ELF-1 (cell line): ENCODE results near the gene NR2F6.
A peak's percentile ranks its signal among the peaks of the same experiment; 100 is the strongest.

Source experiments
- DNase-seq: peaks from one replicate; pipeline ENCODE4 v3.0.0-alpha.2; 2016; ENCODE audit warnings: low read depth, low spot score

Gene NR2F6

GRCh38 chr19:17263712-17264640, 18.3 kb upstream of the NR2F6 start:
- DNase-seq, result no peak

DNA sequence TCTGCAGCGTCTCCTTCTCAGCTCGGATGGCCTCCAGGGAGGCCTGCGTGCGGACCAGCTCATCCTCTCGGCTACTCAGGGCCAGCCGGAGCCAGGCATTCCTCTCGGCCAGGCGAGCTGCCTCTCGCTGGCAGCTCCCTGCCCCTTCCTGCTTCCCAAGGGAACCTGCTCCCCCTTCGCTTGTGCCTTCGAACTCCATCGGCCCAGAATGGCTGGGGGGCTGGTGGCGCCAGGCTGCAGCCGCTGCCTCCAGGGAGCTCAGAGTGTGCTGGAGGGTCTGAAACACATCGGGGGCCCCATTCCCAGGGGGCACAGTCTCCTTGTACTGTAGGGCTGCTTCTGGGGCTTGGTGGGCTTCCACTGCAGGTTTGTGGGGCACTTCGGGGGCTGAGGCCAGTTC, 16.8 kb upstream of the NR2F6 start:
- DNase-seq, result no peak

- peak; percentile 97 for DNase-seq
These were observed 15.2 kb upstream of the NR2F6 start for GRCh38 chr19:17260842-17261325.

GRCh38 chr19:17259934-17260333, 14.2 kb upstream of the NR2F6 start:
- no peak for DNase-seq

DNA sequence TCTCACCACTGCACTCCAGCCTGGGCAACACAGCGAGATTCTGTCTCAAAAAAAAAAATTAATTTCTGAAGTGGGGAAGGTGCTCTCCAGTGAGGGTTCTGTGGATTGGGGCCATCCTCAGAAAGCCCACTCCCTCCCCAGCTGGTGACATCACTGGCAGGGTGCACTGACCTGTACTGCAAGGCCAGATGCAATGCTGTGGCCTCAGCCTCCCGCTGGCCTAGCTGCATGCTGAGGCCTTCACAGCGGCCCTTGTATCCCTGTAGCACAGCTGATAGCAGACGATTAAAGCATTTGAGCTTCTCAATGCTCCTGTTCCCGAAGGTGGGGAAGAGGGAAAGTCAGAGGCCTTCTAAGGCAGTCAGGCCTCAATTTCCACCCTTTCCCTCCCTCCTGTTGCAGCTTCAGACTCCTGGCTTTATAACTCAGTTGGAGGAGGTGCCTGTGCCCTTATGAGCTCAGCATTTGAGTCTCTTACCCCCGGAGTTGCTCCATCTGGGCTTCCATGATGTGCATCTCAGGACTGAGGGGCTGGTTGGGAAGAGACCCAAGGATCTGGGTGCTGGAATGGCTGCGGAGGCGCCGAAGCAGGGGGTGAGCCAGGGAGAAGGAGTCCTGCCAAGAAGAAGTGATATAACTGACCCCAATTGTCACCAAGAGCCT, 13.5 kb upstream of the NR2F6 start:
- no peak for DNase-seq

DNA sequence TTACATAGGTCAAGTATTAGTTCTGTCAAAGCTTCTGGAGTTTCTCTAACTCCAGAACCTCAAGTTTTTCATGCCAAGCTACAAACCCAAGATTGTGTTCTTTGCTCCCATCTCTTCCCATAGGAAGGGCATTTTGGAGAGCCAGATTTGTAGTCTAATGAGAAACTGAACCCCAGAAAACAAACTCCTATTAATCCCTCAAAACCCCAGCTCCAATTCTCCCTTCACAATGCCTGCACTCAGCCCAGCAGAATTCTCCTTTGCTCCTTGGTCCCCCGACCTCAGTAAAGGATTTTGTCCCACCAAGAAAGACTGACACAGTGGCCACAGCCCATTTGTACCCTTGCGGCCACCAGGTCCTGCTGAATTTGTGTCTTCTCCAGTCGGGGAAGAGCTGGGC, 10.4 kb upstream of the NR2F6 start:
- no peak for DNase-seq

DNA sequence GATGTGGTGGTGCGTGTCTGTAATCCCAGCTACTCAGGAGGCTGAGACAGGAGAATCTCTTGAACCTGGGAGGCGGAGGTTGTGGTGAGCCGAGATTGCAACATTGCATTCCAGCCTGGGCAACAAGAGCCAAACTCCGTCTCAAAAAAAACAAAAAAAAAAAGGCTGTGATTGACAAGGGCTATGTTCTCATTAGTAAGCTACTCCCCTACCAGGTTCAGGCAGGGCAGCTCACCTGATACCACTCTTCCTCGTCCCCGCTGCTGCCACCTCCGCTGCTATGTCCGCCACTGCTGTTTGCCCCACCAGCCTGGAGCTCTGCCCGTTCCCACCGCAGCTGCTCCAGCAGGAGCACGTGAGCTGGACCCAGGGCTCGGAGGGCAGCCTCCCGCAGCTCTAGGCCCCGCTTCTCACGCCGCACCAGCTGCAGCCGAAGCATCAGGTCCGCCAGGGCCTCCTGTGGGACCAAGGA, 9.5 kb upstream of the NR2F6 start:
- peak; percentile 39 for DNase-seq

DNA sequence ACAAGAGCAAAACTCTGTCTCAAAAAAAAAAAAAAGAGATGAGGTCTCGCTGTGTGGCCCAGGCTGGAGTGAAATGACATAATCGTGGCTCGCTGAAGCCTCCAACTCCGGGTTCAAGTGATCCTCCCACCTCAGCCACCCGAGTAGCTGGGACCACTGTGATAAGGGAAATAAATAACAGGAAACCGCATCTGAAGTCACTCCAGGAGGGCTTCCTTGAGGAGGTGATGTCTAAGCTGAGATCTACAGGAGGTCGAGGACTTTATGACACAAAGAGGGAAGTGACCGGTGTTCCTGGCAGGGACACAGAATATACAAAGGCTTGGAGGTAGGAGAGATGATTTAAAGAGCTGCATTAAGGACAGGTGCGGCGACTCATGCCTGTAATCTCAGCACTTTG, 8.9 kb upstream of the NR2F6 start:
- DNase-seq, result no peak

- DNase-seq, result no peak
These were observed 4.3 kb upstream of the NR2F6 start for GRCh38 chr19:17249887-17250548.

DNA sequence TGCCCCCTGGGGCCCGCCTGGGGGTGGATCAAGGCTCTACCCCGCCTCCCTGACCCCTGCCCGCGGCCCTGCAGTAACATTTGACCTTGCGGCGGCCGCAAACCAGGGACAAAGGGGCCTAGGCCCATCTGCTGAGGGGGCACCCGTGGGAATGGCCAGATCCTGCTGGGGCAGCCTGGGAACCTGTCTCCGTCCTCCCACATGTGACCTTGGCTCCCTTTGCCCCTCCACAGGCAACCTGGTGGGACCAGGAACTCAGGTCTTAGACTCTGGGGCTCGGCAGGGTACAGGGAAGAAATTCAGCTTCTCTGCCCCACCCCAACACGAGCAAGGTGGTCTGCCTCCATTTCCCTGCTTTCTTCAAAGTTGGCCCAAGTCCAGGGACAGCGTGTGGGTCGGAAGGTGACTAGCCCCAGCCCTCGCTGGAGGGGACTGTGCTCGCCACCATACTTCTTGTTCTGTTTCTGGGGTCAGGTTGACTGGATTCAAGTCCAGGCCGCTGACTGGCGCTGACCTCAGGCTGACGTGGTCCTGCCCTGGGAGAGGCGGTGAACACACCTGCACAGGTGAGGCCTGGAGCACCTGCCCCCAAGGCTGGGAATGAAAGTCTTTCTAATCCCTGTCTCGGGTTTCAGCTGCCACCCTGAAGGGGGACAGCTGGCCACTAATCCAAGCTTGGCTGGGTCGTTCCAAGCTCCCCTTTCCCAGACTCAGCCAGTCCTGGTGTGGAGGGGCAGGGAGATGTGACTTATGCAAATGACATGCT, 2.5 kb upstream of the NR2F6 start:
- peak; percentile 81 for DNase-seq

GRCh38 chr19:17246681-17247425, 1.1 kb upstream of the NR2F6 start:
- peak; percentile 88 for DNase-seq

DNA sequence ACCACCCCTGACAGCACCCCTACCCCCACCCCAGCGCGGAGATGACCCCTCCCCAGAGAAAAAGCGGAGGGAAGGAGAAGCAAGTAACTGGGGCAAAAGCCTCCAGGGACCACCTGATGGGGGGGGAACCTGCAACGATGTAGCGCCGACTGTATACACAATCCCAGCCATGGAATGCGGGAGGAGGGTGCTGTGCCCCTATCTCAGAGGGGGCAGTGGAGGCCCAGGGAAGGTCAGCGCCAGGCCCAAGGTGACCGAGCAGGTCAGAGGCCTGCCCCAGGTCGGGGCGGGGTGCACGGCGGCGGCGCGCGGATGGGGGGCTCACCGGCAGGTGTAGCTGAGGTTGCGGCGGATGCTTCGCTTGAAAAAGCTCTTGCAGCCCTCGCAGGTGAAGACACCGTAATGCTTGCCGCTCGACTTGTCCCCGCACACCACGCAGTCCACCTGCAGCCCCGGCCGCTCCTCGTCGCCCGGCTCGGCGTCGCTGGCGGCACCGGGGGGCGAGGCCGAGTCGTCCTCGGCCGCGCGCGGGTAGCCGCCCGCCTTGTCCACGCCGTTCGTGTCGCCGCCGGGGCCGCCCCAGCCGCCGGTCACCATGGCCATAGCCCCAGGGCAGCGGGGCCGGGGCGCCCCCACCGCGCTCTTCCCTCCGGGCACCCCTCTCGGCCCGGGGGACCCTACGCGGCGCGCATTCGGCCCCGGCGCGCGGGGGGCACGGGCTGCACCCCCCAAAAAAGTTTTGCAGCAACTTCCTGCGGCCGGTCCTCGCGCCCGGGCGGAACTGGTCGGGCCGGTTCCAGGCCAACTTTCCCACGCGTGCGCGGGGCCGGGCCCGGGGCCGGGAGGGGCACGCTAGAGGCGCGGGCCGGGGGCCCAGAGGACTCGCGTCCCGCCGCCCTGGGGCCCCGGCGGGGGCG, 843 bp downstream of the NR2F6 start:
- no peak for DNase-seq

DNA sequence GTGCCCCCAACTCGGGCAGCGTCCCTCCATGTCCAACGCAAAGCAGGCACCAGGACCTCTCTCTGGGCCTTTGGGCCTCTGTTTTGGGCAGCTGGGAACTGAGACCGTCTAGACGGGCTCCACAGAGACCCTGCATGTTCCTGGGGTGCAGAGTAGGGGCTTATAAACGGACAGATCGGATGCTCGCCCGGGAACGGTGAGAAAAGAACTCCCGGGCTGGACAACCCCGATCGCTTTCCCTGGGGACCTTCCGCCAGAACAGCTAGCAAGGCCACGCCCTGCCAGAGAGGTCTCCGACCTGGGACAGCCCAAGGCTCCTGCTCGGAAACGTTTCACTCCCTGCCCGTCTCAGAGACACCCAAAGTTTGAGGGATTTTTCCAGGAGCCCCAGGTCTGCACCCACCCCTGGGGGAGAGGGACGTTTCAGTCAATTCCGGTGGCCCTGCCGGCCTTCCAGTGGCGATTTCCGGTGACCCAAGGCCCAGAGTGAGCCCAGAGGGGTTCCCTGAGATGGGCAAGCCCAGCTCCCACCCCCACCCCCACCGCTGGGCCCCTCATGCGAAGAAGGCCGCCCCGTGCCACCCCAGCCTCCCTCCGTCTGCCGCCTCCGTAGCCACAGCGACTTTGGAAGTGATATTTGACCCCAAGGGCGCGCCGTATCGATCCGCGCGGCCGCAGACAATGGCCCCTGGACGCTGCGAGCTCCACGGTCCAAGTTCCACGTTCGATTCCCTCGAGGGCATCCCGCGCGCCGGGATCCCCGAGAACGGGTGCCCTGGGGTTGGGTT, 1.7 kb downstream of the NR2F6 start:
- DNase-seq, result peak; percentile 67

DNA sequence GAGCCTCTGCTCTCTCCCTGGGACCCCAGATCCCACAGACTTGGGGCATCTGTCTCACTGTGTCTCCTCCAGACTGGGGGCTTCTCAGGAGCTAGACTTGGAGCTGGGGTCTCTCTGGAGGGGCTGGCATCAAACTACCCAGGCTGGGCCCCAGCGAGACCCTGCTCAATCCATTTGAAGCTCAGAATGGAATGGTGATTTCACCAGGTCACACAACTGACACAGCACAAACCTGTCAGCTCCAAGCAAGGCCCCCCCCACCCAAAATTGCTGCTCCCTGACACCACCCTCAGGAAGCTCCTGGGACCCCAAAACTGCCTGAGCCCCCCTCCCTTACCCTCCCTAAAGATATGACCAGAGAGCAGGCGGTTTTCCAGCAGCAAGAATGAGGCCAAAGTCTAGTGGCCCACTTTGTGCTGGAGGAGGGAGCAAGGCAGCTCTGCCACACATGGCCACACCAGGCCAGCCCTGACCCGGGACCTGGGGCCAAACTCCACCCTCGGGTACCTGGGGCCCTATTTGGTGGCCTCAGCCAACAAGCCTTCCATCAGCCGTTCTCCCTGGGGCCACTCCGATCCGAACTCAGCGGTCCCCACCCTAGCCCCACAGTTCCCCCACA, 2.4 kb downstream of the NR2F6 start:
- no peak for DNase-seq

DNA sequence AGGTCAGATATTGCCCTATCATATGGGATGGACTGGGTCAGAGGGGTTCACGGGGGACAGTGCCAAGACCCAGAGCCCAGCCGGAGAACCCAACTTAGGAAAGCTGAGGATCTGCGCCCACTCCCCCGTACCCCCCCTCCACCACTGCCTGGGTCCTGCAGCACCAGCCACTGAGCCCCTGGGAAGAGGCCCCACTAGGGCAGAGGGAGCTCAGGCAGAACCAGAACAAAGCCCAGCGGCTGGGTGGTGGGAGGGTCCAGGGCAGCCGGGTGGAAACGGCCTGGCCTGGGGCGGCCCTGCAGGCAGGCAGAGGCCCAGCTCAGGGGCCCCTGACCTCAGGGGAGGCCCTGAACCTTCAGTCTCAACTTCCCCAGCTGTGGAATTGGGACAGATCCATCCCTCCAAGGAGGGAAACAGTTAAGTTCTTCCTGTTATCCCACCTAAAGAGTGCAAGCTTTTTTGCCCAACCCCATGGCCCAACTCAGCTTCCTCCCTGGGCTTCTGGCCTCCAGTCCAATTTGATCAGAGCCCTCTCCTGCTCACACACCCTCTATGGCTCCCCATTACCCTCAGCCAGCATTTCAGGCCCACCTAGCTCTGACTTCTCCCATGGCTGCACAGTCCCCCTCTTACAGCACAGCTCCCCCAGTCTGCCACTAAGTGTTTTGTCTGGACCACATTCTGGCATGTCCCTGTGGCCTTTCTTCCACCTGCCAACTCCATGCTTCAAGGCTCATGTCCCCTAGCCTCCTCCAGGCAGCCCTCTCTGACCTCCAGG, 3.1 kb downstream of the NR2F6 start:
- no peak for DNase-seq

GRCh38 chr19:17240826-17241399, 4.8 kb downstream of the NR2F6 start:
- no peak for DNase-seq

DNA sequence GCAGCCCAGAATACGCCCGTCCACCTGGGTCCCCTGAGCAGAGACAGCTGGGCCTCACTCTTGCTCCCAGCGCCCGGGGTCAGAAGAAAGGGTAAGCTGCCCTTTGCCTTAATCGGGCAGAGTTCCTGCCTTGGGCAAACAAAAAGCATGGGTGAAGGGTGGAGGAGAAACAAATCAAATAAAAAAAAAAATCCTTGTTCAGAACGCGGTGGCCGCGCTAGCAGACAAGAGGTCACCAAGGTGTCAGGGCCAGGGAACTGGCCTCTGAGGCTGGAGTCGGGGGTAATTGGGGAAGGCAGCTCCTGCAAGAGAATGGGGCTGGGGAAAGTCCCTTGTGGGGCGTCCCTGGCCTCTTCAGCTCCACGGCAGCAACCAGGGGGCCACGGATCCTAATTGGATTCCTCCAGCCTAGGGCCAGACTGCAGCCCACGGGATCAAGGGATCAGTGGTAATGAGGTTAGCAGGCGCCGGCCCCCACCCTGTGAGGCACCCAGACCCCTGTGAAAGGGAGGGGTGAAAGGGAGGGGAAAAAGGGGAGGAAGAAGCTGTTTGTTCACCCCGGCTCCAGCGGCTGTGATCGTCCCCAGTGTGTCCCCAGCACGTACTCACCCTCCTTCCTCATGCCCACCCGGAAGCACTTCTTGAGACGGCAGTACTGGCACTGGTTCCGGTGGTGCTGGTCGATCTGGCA, 5.5 kb downstream of the NR2F6 start:
- DNase-seq, result no peak
